ENCODE data around the gene ERFE. TPM values are rescaled to one million over a fixed set of nuclear protein-coding genes. Genes with fewer than 3 reads are reported as not detected.

The ERFE gene
- total RNA-seq, 1 experiment from 2014 or later, result 9.7 TPM

DNA sequence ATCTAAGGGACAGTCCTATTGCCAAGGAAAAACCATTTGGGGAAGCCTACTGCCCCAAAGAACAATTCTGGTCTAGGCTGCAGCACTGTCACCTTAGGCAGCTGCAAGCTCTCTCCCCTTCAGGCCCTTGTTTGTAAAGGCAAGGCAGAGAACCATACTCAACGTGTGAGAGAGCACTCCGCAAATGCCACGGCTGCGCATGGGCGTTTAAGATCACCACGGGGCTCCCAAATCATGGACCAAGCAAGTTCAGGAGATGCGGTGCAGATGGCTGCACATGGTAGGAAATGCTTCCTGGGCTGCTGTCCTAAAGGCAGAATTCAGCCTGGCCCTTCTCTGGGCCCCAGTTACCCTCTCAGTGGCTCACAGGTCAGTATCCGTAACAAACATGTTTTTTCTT lies 15.5 kb downstream of the ERFE start:
- TF ChIP-seq, protein P1, sequence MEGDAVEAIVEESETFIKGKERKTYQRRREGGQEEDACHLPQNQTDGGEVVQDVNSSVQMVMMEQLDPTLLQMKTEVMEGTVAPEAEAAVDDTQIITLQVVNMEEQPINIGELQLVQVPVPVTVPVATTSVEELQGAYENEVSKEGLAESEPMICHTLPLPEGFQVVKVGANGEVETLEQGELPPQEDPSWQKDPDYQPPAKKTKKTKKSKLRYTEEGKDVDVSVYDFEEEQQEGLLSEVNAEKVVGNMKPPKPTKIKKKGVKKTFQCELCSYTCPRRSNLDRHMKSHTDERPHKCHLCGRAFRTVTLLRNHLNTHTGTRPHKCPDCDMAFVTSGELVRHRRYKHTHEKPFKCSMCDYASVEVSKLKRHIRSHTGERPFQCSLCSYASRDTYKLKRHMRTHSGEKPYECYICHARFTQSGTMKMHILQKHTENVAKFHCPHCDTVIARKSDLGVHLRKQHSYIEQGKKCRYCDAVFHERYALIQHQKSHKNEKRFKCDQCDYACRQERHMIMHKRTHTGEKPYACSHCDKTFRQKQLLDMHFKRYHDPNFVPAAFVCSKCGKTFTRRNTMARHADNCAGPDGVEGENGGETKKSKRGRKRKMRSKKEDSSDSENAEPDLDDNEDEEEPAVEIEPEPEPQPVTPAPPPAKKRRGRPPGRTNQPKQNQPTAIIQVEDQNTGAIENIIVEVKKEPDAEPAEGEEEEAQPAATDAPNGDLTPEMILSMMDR (conservative IDR thresholded peaks at IDR 0.05), result no peak
- TF ChIP-seq EZH2 (IDR thresholded peaks at IDR 0.05; ENCODE audit: low read depth), result no peak
- CTCF ChIA-PET, result interaction anchor here (0.6 kb wide), 1 partner anchor 110 kb away, joined by 3 read pairs; no protein-coding TSS in a partner anchor
- no TSS peak for BruUV-seq (replicated peaks)
- Histone ChIP-seq H3K36me3 (ENCODE audit: low read depth) (peaks cover 39% of the 10 kb centered on the region; the same call in 1 of the 2 replicates), H4K20me1 (ENCODE audit: insufficient read depth) (no peaks in the 10 kb centered on the region), H3K4me3 (no peak overlapping the region), H3K4me1 (replicated peaks; ENCODE audit: insufficient read depth) (peaks cover 16% of the 10 kb centered on the region), H3F3A (ENCODE audit: insufficient read depth, low read depth) (peaks cover 32% of the 10 kb centered on the region; the same call in 1 of the 2 replicates), H3K9me2 (ENCODE audit: insufficient read depth) (no peaks in the 10 kb centered on the region), H3K9me3 (ENCODE audit: insufficient read depth, low read depth) (no peaks in the 10 kb centered on the region), H3K79me2 (ENCODE audit: low read depth) (no peaks in the 10 kb centered on the region), H3K27me3 (ENCODE audit: insufficient read depth, low read depth) (no peaks in the 10 kb centered on the region), H3K4me2 (no peak overlapping the region), H3K27ac (no peak overlapping the region), H2AFZ (no peak overlapping the region)
- POLR2A ChIA-PET (ENCODE audit: unreplicated experiment), result no interaction called here
- intact Hi-C loops (cut with micrococcal nuclease; ENCODE audit: unreplicated experiment), result no loop called here
- no peak for DNase-seq

- peaks cover 12% of the 10 kb centered on the region for H3K4me1 ChIP-seq (replicated peaks; ENCODE audit: insufficient read depth)
- H3F3A ChIP-seq (ENCODE audit: insufficient read depth, low read depth), result peaks cover 28% of the 10 kb centered on the region; the same call in 1 of the 2 replicates
- no peak for DNase-seq
- BruUV-seq (replicated peaks), result no TSS peak
- ChIA-PET CTCF (no interaction called here), POLR2A (ENCODE audit: unreplicated experiment) (no interaction called here)
- H3K4me3 ChIP-seq, result no peak overlapping the region
- no peaks in the 10 kb centered on the region for H3K79me2 ChIP-seq (ENCODE audit: low read depth)
- H3K36me3 ChIP-seq (ENCODE audit: low read depth), result peaks cover 39% of the 10 kb centered on the region; the same call in 1 of the 2 replicates
- H3K27me3 ChIP-seq (ENCODE audit: insufficient read depth, low read depth), result no peaks in the 10 kb centered on the region
- no peak overlapping the region for H2AFZ ChIP-seq
- H3K9me3 ChIP-seq (ENCODE audit: insufficient read depth, low read depth), result no peaks in the 10 kb centered on the region
- H4K20me1 ChIP-seq (ENCODE audit: insufficient read depth), result no peaks in the 10 kb centered on the region
- no peaks in the 10 kb centered on the region for H3K9me2 ChIP-seq (ENCODE audit: insufficient read depth)
- no peak overlapping the region for H3K27ac ChIP-seq
- no peak for TF ChIP-seq EZH2 (IDR thresholded peaks at IDR 0.05; ENCODE audit: low read depth)
- TF ChIP-seq, protein P1 (conservative IDR thresholded peaks at IDR 0.05), result no peak
- intact Hi-C loops (cut with micrococcal nuclease; ENCODE audit: unreplicated experiment), result no loop called here
- no peak overlapping the region for H3K4me2 ChIP-seq
Observed at GRCh38 chr2:238174701-238175100, 15.9 kb downstream of the ERFE start.

- H3K27me3 ChIP-seq (ENCODE audit: insufficient read depth, low read depth), result no peaks in the 10 kb centered on the region
- H2AFZ ChIP-seq, result no peak overlapping the region
- H3K9me3 ChIP-seq (ENCODE audit: insufficient read depth, low read depth), result no peaks in the 10 kb centered on the region
- TF ChIP-seq, protein P1 (conservative IDR thresholded peaks at IDR 0.05), result no peak
- no peak for TF ChIP-seq EZH2 (IDR thresholded peaks at IDR 0.05; ENCODE audit: low read depth)
- intact Hi-C loops (cut with micrococcal nuclease; ENCODE audit: unreplicated experiment), result no loop called here
- H3K79me2 ChIP-seq (ENCODE audit: low read depth), result no peaks in the 10 kb centered on the region
- ChIA-PET CTCF (interaction anchor here (0.5 kb wide), 1 partner anchor 78 kb away, joined by 10 read pairs; no protein-coding TSS in a partner anchor), POLR2A (ENCODE audit: unreplicated experiment) (no interaction called here)
- H3K9me2 ChIP-seq (ENCODE audit: insufficient read depth), result no peaks in the 10 kb centered on the region
- H3K4me1 ChIP-seq (replicated peaks; ENCODE audit: insufficient read depth), result no peaks in the 10 kb centered on the region
- peaks cover 8% of the 10 kb centered on the region; the same call in 1 of the 2 replicates for H3F3A ChIP-seq (ENCODE audit: insufficient read depth, low read depth)
- BruUV-seq (replicated peaks), result no TSS peak
- H3K36me3 ChIP-seq (ENCODE audit: low read depth), result peaks cover 34% of the 10 kb centered on the region; the same call in 1 of the 2 replicates
- H4K20me1 ChIP-seq (ENCODE audit: insufficient read depth), result no peaks in the 10 kb centered on the region
- H3K4me2 ChIP-seq, result no peak overlapping the region
- no peak for DNase-seq
- H3K27ac ChIP-seq, result no peak overlapping the region
- H3K4me3 ChIP-seq, result no peak overlapping the region
Observed at GRCh38 chr2:238176613-238177012, 17.8 kb downstream of the ERFE start.
